Sigmoid colon (tissue), 4 donors: ENCODE measurements around the gene NFKBIZ.

Source experiments
- CTCF ChIP-seq, 4 experiments: fragments of 450-650 bp in 3 of 4; fragments of 200-600 bp in 1 of 4; IDR thresholded peaks; one replicate each; pipeline ENCODE4 v1.5.1; 2016 to 2019; ENCODE audit warnings: antibody characterized with exemption in 4 of 4, mild to moderate bottlenecking in 3 of 4, moderate library complexity in 2 of 4
- EP300 ChIP-seq, 4 donors: sonication (generic); formaldehyde crosslinking; IDR thresholded peaks; one replicate each; pipeline ENCODE4 v1.6.1; 2017; ENCODE audit warnings: antibody characterized with exemption in 4 of 4
- POLR2A ChIP-seq, 2 donors: fragments of 450-650 bp; IDR thresholded peaks; one replicate each; pipeline ENCODE4 v1.6.1; 2016; ENCODE audit warnings: antibody characterized with exemption in 2 of 2, mild to moderate bottlenecking in 2 of 2, moderate library complexity in 2 of 2

- TF ChIP-seq CTCF (IDR thresholded peaks at IDR 0.05): no peak
- TF ChIP-seq EP300 (IDR thresholded peaks at IDR 0.05): no peak
- TF ChIP-seq POLR2A (IDR thresholded peaks at IDR 0.05): no peak
Observed at GRCh38 chr3:101848326-101848725, 988 bp upstream of the NFKBIZ start.
